Measurements from ENCODE around the gene DCST1.

- no peak for TF ChIP-seq CTCF (IDR thresholded peaks at IDR 0.05; ENCODE audit: low read depth, low read length)
- no peak for TF ChIP-seq POLR2A (IDR thresholded peaks at IDR 0.05; ENCODE audit: extremely low read depth, insufficient read length)
- TF ChIP-seq MYC (IDR thresholded peaks at IDR 0.05; ENCODE audit: low read depth, low read length), result no peak
- no peak for TF ChIP-seq MAX (IDR thresholded peaks at IDR 0.05; ENCODE audit: low read depth, low read length)
Measured at GRCh38 chr1:155099331-155099730, 65.7 kb downstream of the DCST1 start.
